Measurements from ENCODE around the gene XYLT1.

DNA sequence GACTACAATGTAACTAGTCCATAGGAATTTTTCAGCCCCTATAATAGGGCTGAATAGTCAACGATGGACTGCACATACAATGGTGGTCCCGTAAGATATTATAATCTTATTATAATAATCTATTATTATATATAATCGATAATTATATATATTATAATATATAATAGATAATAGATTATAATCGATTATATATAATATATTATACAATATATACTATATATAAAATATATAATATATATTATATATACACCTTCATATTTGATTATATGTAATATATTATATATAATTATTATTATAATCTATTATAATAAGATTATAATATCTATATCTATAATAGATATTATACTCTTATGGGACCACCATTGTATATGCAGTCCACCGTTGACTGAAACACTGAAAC is 238.8 kb downstream of the XYLT1 start:
- no peak for TF ChIP-seq POLR2A (IDR thresholded peaks at IDR 0.05)
- TF ChIP-seq, protein P1, sequence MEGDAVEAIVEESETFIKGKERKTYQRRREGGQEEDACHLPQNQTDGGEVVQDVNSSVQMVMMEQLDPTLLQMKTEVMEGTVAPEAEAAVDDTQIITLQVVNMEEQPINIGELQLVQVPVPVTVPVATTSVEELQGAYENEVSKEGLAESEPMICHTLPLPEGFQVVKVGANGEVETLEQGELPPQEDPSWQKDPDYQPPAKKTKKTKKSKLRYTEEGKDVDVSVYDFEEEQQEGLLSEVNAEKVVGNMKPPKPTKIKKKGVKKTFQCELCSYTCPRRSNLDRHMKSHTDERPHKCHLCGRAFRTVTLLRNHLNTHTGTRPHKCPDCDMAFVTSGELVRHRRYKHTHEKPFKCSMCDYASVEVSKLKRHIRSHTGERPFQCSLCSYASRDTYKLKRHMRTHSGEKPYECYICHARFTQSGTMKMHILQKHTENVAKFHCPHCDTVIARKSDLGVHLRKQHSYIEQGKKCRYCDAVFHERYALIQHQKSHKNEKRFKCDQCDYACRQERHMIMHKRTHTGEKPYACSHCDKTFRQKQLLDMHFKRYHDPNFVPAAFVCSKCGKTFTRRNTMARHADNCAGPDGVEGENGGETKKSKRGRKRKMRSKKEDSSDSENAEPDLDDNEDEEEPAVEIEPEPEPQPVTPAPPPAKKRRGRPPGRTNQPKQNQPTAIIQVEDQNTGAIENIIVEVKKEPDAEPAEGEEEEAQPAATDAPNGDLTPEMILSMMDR (IDR thresholded peaks at IDR 0.05) = no peak

Measured in thyroid gland (tissue), 4 donors.